ENCODE results near the gene IL2RA. TPM values are rescaled to one million over a fixed set of nuclear protein-coding genes. Genes with fewer than 3 reads are reported as not detected.

The IL2RA gene
- total and polyA plus RNA-seq, 2 donors (not counting 3 experiments of a cell fraction or from before 2014, with no cell fraction given), result not detected

- Histone ChIP-seq H3K9ac (replicated peaks; ENCODE audit: extremely low read depth, insufficient read depth, low read length) (no peak overlapping the region), H3K4me3 (replicated peaks in 1 of 3; ENCODE audit: insufficient read depth in 1 of 3, low read depth in 1 of 3, low read length in 3 of 3) (no peak overlapping the region), H3K27me3 (ENCODE audit: control insufficient read depth in 2 of 2, insufficient read depth in 2 of 2, low read length in 2 of 2) (peaks cover 6 to 9% of the 10 kb centered on the region in 2 experiments), H3K36me3 (ENCODE audit: control insufficient read depth in 2 of 2, extremely low read depth in 1 of 2, insufficient read depth in 2 of 2, low read length in 2 of 2) (no peaks in the 10 kb centered on the region), H3K4me2 (ENCODE audit: insufficient read depth, low read length) (no peak overlapping the region), H3K9me1 (replicated peaks; ENCODE audit: control insufficient read depth, extremely low read depth, insufficient read depth, low read length) (no peaks in the 10 kb centered on the region), H4K20me1 (replicated peaks; ENCODE audit: control insufficient read depth, extremely low read depth, insufficient read depth, low read length) (no peaks in the 10 kb centered on the region), H3K27ac (ENCODE audit: insufficient read depth, low read depth, low read length) (no peak overlapping the region), H3K9me3 (replicated peaks; ENCODE audit: control insufficient read depth, insufficient read depth, low read length) (no peaks in the 10 kb centered on the region), H3K79me2 (ENCODE audit: control insufficient read depth, insufficient read depth, low read length) (no peaks in the 10 kb centered on the region), H3K4me1 (ENCODE audit: control insufficient read depth, extremely low read depth, insufficient read depth, low read length) (no peaks in the 10 kb centered on the region), H2AFZ (ENCODE audit: low read depth, low read length) (no peak overlapping the region)
- CTCF ChIA-PET, result interaction anchor here (1.2 to 2.0 kb wide), 2 partner anchors 23 to 364 kb away, joined by 5 to 6 read pairs; no protein-coding TSS in a partner anchor
- intact Hi-C loops (cut with micrococcal nuclease) (no loop called here), dilution Hi-C loops (cut with MboI; ENCODE audit: extremely low pct_ligation_motif_present, low sequenced_read_pairs) (no loop called here)
- TF ChIP-seq POLR2A (IDR thresholded peaks at IDR 0.05; ENCODE audit: low read depth, low read length) (no peak), FOS (IDR thresholded peaks at IDR 0.05; ENCODE audit: borderline replicate concordance, insufficient read depth, low read length) (no peak), GATA2 (IDR thresholded peaks at IDR 0.05; ENCODE audit: insufficient read depth, insufficient read length, low read depth, low read length) (no peak)
- TF ChIP-seq, protein P1, sequence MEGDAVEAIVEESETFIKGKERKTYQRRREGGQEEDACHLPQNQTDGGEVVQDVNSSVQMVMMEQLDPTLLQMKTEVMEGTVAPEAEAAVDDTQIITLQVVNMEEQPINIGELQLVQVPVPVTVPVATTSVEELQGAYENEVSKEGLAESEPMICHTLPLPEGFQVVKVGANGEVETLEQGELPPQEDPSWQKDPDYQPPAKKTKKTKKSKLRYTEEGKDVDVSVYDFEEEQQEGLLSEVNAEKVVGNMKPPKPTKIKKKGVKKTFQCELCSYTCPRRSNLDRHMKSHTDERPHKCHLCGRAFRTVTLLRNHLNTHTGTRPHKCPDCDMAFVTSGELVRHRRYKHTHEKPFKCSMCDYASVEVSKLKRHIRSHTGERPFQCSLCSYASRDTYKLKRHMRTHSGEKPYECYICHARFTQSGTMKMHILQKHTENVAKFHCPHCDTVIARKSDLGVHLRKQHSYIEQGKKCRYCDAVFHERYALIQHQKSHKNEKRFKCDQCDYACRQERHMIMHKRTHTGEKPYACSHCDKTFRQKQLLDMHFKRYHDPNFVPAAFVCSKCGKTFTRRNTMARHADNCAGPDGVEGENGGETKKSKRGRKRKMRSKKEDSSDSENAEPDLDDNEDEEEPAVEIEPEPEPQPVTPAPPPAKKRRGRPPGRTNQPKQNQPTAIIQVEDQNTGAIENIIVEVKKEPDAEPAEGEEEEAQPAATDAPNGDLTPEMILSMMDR (IDR thresholded peaks at IDR 0.05; ENCODE audit: extremely low read depth in 1 of 2, insufficient read depth in 1 of 2, low read depth in 1 of 2, low read length in 2 of 2), result no peak
- no TSS peak for BruUV-seq (replicated peaks)
- POLR2A ChIA-PET, result no interaction called here
- FAIRE-seq (peak; percentile 18), DNase-seq (ENCODE audit: low read depth, low spot score) (no peak)
These were observed 24.7 kb downstream of the IL2RA start for GRCh38 chr10:6037422-6037821.

GRCh38 chr10:6036861-6037321, 25.3 kb downstream of the IL2RA start:
- H2AFZ ChIP-seq (ENCODE audit: low read depth, low read length), result no peak overlapping the region
- no peaks in the 10 kb centered on the region for H3K36me3 ChIP-seq (ENCODE audit: control insufficient read depth in 2 of 2, extremely low read depth in 1 of 2, insufficient read depth in 2 of 2, low read length in 2 of 2)
- BruUV-seq (replicated peaks), result no TSS peak
- no peaks in the 10 kb centered on the region for H3K4me1 ChIP-seq (ENCODE audit: control insufficient read depth, extremely low read depth, insufficient read depth, low read length)
- H3K4me3 ChIP-seq (replicated peaks in 1 of 3; ENCODE audit: insufficient read depth in 1 of 3, low read depth in 1 of 3, low read length in 3 of 3), result no peak overlapping the region
- H3K9me3 ChIP-seq (replicated peaks; ENCODE audit: control insufficient read depth, insufficient read depth, low read length), result no peaks in the 10 kb centered on the region
- no peaks in the 10 kb centered on the region for H3K9me1 ChIP-seq (replicated peaks; ENCODE audit: control insufficient read depth, extremely low read depth, insufficient read depth, low read length)
- H4K20me1 ChIP-seq (replicated peaks; ENCODE audit: control insufficient read depth, extremely low read depth, insufficient read depth, low read length), result no peaks in the 10 kb centered on the region
- no peak for DNase-seq (ENCODE audit: low read depth, low spot score)
- H3K79me2 ChIP-seq (ENCODE audit: control insufficient read depth, insufficient read depth, low read length), result no peaks in the 10 kb centered on the region
- H3K4me2 ChIP-seq (ENCODE audit: insufficient read depth, low read length), result no peak overlapping the region
- POLR2A ChIA-PET, result no interaction called here
- CTCF ChIA-PET, result interaction anchor here (2.0 kb wide), 1 partner anchor 23 kb away, joined by 6 read pairs; no protein-coding TSS in a partner anchor
- dilution Hi-C loops (cut with MboI; ENCODE audit: extremely low pct_ligation_motif_present, low sequenced_read_pairs), result no loop called here
- H3K27ac ChIP-seq (ENCODE audit: insufficient read depth, low read depth, low read length), result no peak overlapping the region
- no peak for TF ChIP-seq GATA2 (IDR thresholded peaks at IDR 0.05; ENCODE audit: insufficient read depth, insufficient read length, low read depth, low read length)
- no peak for TF ChIP-seq JUN (IDR thresholded peaks at IDR 0.05; ENCODE audit: borderline replicate concordance, insufficient read depth, insufficient read length, low read depth)
- no peak for TF ChIP-seq FOS (IDR thresholded peaks at IDR 0.05; ENCODE audit: borderline replicate concordance, insufficient read depth, low read length)
- TF ChIP-seq, protein P2, sequence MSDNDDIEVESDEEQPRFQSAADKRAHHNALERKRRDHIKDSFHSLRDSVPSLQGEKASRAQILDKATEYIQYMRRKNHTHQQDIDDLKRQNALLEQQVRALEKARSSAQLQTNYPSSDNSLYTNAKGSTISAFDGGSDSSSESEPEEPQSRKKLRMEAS (IDR thresholded peaks at IDR 0.05; ENCODE audit: insufficient read depth, insufficient read length), result no peak
- TF ChIP-seq MYC (IDR thresholded peaks at IDR 0.05; ENCODE audit: low read depth, low read length), result no peak
- no peak for TF ChIP-seq POLR2A (IDR thresholded peaks at IDR 0.05; ENCODE audit: low read depth, low read length)
- TF ChIP-seq, protein P1 (IDR thresholded peaks at IDR 0.05; ENCODE audit: extremely low read depth in 1 of 2, insufficient read depth in 1 of 2, low read depth in 1 of 2, low read length in 2 of 2), result no peak
- TF ChIP-seq EZH2 (IDR thresholded peaks at IDR 0.05; ENCODE audit: borderline replicate concordance, low read depth, low read length, severe bottlenecking), result no peak
- no peak for TF ChIP-seq POLR2AphosphoS5 (IDR thresholded peaks at IDR 0.05; ENCODE audit: insufficient read depth, low read depth, low read length)
- H3K27me3 ChIP-seq (ENCODE audit: control insufficient read depth in 2 of 2, insufficient read depth in 2 of 2, low read length in 2 of 2), result peaks cover 6 to 9% of the 10 kb centered on the region in 2 experiments
- no peak overlapping the region for H3K9ac ChIP-seq (replicated peaks; ENCODE audit: extremely low read depth, insufficient read depth, low read length)
- intact Hi-C loops (cut with micrococcal nuclease), result no loop called here
- no peak for FAIRE-seq

Measured in endothelial cell of umbilical vein (primary cell).